ENCODE results near the gene AGBL4. TPM values are rescaled to one million over a fixed set of nuclear protein-coding genes. Genes with fewer than 3 reads are reported as not detected.

Gene AGBL4
- total and polyA plus RNA-seq, 2 of the 13 experiments (the other 11 are each of a cell fraction or from before 2014, with no cell fraction given) = not detected

GRCh38 chr1:48875552-48876329 is 1148.0 kb downstream of the AGBL4 start (continued):
- TF ChIP-seq ZHX2 (IDR thresholded peaks at IDR 0.05; ENCODE audit: low read depth) = no peak
- no peak for TF ChIP-seq ZHX2 (CRISPR knock-in tag; IDR thresholded peaks at IDR 0.05; ENCODE audit: borderline replicate concordance)
- no peak for TF ChIP-seq ZIK1 (CRISPR knock-in tag; IDR thresholded peaks at IDR 0.05; ENCODE audit: borderline replicate concordance, low read depth)
- no peak for TF ChIP-seq ZBED4 (CRISPR knock-in tag; IDR thresholded peaks at IDR 0.05; ENCODE audit: borderline replicate concordance)
